Gastroesophageal sphincter (tissue), 4 donors: ENCODE results near the gene TARM1. TPM values are rescaled to one million over a fixed set of nuclear protein-coding genes. Genes with fewer than 3 reads are reported as not detected.

Experiments
- ATAC-seq: fragments of 150-250 bp; one replicate; pipeline ENCODE4 v1.9.1; 2016; ENCODE audit warnings: mild to moderate bottlenecking, moderate library complexity
- H3K27ac ChIP-seq, 4 donors: fragments of 200-600 bp; sonication (generic) in 3 of 4; 1 replicate in 3 of 4; 2 replicates in 1 of 4; pipeline ENCODE4 v1.5.1; 2016 to 2019
- H3K27me3 ChIP-seq: fragments of 200-600 bp; sonication (generic); one replicate; pipeline ENCODE4 v1.5.1; 2019
- H3K36me3 ChIP-seq, 2 donors: fragments of 200-600 bp; sonication (generic); one replicate each; pipeline ENCODE4 v1.5.1; 2019; ENCODE audit warnings: control low read depth in 1 of 2
- H3K4me1 ChIP-seq, 3 donors: fragments of 200-600 bp; sonication (generic); 1 replicate in 2 of 3; 2 replicates in 1 of 3; pipeline ENCODE4 v1.5.1; 2016 to 2019; ENCODE audit warnings: control low read depth in 2 of 3
- H3K4me3 ChIP-seq, 2 donors: fragments of 200-600 bp; sonication (generic); one replicate each; pipeline ENCODE4 v1.5.1; 2019; ENCODE audit warnings: mild to moderate bottlenecking in 1 of 2, moderate library complexity in 1 of 2
- H3K9me3 ChIP-seq, 3 donors: fragments of 200-600 bp; sonication (generic); one replicate each; pipeline ENCODE4 v1.5.1; 2017 to 2019; ENCODE audit warnings: control low read depth in 2 of 3
- EP300 ChIP-seq: sonication (generic); formaldehyde crosslinking; IDR thresholded peaks from one replicate; pipeline ENCODE4 v1.6.1; 2017; ENCODE audit warnings: antibody characterized with exemption, mild to moderate bottlenecking
- POLR2A ChIP-seq, 2 donors: fragments of 450-650 bp; IDR thresholded peaks; one replicate each; pipeline ENCODE4 v1.6.1; 2017; ENCODE audit warnings: antibody characterized with exemption in 2 of 2, mild to moderate bottlenecking in 2 of 2, moderate library complexity in 1 of 2
- POLR2AphosphoS5 ChIP-seq: sonication (generic); formaldehyde crosslinking; IDR thresholded peaks from one replicate; pipeline ENCODE4 v1.6.1; 2017; ENCODE audit warnings: antibody characterized with exemption
- WGBS, 2 donors: methylation state at CpG; one replicate each; pipeline ENCODE4 v1.1.5; 2018; ENCODE audit warnings: low coverage in 1 of 2; 5-methylcytosine and 5-hydroxymethylcytosine counted together
- total RNA-seq, 4 donors: library from RNA; depleted of rRNA; stranded (reverse); fragments of >200 nt; gene quantifications; one replicate each; pipeline ENCODE4 v1.1.0, GENCODE V29; 2016
- TF ChIP-seq, protein P1 (sequence below), 4 experiments: fragments of 200-600 bp in 2 of 4; fragments of 450-650 bp in 2 of 4; sonication (generic) in 1 of 4; IDR thresholded peaks; one replicate each; pipeline ENCODE4 v1.5.1; 2017 to 2019; ENCODE audit warnings: antibody characterized with exemption in 4 of 4, mild to moderate bottlenecking in 2 of 4, moderate library complexity in 2 of 4

Gene TARM1
- not detected for total RNA-seq

DNA sequence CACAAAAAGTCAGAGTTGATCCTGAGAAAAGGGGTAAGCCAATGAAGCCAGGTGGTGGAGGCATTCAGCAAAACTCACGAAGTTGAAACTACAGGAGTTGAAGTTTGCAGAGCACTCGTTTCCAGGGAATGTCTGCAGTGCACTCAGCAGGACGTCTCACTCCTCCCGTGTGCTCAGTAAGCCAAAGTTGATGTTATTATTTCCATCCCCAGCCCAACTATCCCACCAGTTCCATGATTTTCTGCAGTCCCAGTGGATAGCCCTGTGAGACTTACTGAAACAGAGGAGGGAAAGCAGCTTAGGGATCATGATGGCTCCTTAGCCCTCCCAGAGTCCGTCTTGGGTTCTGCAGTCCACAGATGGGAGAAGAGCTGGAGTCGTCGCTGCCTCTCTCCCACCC lies at the start of gene TARM1:
TSS of gene TARM1 (minus strand) at position 334 of the 400 bp plus-strand sequence. CDS start at position 309, 25 bp downstream.
- Histone ChIP-seq H3K27ac (no peak within 1 kb of the TSS), H3K4me3 (no peak within 1 kb of the TSS), H3K36me3 (no peaks in the 10 kb centered on the region), H3K27me3 (peaks cover 26% of the 10 kb centered on the region), H3K4me1 (no peaks in the 10 kb centered on the region), H3K9me3 (peaks cover 0 to 35% (median 0%) of the 10 kb centered on the region in 3 donors)
- ATAC-seq: no peak
- 50 to 80% methylated on average over 3 to 5 of the region's 7 CpGs for WGBS, 2 donors
- TF ChIP-seq POLR2AphosphoS5 (no peak), EP300 (no peak), POLR2A (IDR thresholded peaks at IDR 0.05) (no peak)
- TF ChIP-seq, protein P1, sequence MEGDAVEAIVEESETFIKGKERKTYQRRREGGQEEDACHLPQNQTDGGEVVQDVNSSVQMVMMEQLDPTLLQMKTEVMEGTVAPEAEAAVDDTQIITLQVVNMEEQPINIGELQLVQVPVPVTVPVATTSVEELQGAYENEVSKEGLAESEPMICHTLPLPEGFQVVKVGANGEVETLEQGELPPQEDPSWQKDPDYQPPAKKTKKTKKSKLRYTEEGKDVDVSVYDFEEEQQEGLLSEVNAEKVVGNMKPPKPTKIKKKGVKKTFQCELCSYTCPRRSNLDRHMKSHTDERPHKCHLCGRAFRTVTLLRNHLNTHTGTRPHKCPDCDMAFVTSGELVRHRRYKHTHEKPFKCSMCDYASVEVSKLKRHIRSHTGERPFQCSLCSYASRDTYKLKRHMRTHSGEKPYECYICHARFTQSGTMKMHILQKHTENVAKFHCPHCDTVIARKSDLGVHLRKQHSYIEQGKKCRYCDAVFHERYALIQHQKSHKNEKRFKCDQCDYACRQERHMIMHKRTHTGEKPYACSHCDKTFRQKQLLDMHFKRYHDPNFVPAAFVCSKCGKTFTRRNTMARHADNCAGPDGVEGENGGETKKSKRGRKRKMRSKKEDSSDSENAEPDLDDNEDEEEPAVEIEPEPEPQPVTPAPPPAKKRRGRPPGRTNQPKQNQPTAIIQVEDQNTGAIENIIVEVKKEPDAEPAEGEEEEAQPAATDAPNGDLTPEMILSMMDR (IDR thresholded peaks at IDR 0.05): no peak

DNA sequence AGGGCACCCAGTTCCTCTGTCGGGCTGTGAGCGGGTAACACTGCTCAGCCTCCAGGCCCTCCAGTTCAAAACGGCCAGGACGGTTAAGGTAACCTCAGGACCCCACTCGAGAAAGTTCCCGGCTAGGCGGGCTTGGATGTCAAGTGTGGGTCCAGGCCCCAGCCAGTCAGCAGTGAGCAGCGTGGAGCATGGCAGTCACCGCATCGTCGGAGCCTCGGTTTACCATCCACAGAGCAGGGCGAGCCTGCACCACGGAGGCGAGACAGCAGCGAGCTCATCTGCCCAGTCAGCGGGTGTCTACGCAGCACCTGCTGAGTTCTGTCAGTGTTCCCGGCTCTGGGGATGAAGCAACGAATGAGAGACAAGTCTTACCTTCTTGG lies 48.4 kb upstream of the TARM1 start:
- peaks cover 0 to 85% of the 10 kb centered on the region in 2 donors for H3K36me3 ChIP-seq
- H3K4me1 ChIP-seq: no peaks in the 10 kb centered on the region
- H3K27ac ChIP-seq: no peak overlapping the region
- no peaks in the 10 kb centered on the region for H3K27me3 ChIP-seq
- ATAC-seq: no peak
- no peak overlapping the region for H3K4me3 ChIP-seq
- no peaks in the 10 kb centered on the region for H3K9me3 ChIP-seq
- TF ChIP-seq POLR2AphosphoS5 (no peak), EP300 (no peak), POLR2A (IDR thresholded peaks at IDR 0.05) (no peak)
- TF ChIP-seq, protein P1 (IDR thresholded peaks at IDR 0.05): no peak
- no CpG with 5 or more reads among the region's 20 CpGs for WGBS, 2 donors

DNA sequence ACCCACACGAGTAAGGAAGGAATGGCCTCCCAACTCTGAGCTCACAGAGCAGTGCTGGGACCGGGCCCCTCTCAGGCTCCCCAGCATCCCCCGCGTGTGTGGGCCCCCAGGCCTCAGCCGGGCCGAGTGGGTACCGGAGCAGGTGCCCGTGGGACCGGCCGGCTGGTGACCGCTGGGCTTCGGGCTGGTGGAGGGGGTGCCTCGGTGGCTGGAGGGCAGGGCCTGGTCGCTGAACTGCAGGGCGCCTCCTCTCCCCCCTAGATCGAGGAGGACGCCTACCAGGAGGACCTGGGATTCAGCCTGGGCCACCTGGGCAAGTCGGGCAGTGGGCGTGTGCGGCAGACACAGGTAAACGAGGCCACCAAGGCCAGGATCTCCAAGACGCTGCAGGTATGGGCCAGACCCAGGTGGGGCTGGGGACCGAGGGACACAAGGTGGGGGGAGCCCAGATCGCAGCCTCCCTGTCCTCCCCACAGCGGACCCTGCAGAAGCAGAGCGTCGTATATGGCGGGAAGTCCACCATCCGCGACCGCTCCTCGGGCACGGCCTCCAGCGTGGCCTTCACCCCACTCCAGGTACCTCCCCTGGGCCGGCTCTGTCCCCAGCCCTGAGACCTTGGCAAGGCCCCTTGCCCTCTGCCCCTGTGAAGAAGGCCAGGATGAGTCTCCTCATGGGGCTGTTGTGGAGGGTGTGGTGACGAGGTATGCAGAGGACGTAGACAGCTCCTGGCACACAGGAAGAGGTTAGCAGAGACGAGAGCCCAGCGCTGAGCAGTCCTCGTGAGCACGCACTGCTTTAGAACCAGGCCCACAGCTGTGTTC lies 47.8 kb upstream of the TARM1 start:
- H3K36me3 ChIP-seq: peaks cover 0 to 91% of the 10 kb centered on the region in 2 donors
- H3K4me3 ChIP-seq: no peak overlapping the region
- ATAC-seq: no peak
- WGBS, 2 donors: 100% methylated on average over 7 of the region's 41 CpGs; no CpG with 5 or more reads in 1 of the 2 donors
- H3K27me3 ChIP-seq: no peaks in the 10 kb centered on the region
- H3K4me1 ChIP-seq: no peaks in the 10 kb centered on the region
- H3K27ac ChIP-seq: no peak overlapping the region
- TF ChIP-seq, protein P1 (IDR thresholded peaks at IDR 0.05): no peak
- no peak for TF ChIP-seq POLR2AphosphoS5
- no peak for TF ChIP-seq POLR2A (IDR thresholded peaks at IDR 0.05)
- no peak for TF ChIP-seq EP300
- H3K9me3 ChIP-seq: no peaks in the 10 kb centered on the region

DNA sequence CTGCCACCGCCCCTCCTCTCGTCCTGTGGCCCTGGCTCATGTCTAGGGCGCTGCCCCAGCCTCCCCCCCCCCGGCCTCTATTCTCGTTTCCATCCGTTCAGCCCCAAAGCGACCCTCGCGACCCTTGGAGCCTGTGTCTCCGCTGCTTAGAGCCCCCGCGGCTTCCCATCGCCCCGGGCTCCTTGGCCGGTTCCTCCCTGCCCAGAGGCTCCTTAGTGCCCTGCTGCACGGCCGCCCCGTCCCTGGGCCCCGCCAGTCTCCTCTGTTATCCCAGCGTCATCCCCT lies 47.2 kb upstream of the TARM1 start:
- ATAC-seq: no peak
- Histone ChIP-seq H3K4me1 (no peaks in the 10 kb centered on the region), H3K36me3 (peaks cover 0 to 97% of the 10 kb centered on the region in 2 donors), H3K27ac (no peak overlapping the region), H3K27me3 (no peaks in the 10 kb centered on the region), H3K9me3 (no peaks in the 10 kb centered on the region), H3K4me3 (no peak overlapping the region)
- TF ChIP-seq, protein P1 (IDR thresholded peaks at IDR 0.05): no peak
- TF ChIP-seq EP300 (no peak), POLR2AphosphoS5 (no peak), POLR2A (IDR thresholded peaks at IDR 0.05) (no peak)
- WGBS, 2 donors: 83% methylated on average over 17 of the region's 20 CpGs; no CpG with 5 or more reads in 1 of the 2 donors
